ENCODE results near the gene ABCA7.
A peak's percentile ranks its signal among the peaks of the same experiment; 100 is the strongest.

ABCA7 gene

GRCh38 chr19:1035998-1036621 is 3.8 kb upstream of the ABCA7 start:
- Histone ChIP-seq H3K36me3 (ENCODE audit: insufficient read depth, low read length) (peaks cover 56% of the 10 kb centered on the region), H3K9ac (ENCODE audit: low read depth, low read length) (no peak overlapping the region), H3K4me2 (ENCODE audit: low read length) (no peak overlapping the region), H3K27me3 (ENCODE audit: control insufficient read depth, insufficient read depth, low read length) (no peaks in the 10 kb centered on the region), H3K4me1 (ENCODE audit: control insufficient read depth, insufficient read depth, low read length) (peaks cover 28% of the 10 kb centered on the region), H3K9me3 (replicated peaks; ENCODE audit: low read length) (no peaks in the 10 kb centered on the region), H3K4me3 (ENCODE audit: low read length) (no peak overlapping the region)

- Histone ChIP-seq H3K4me2 (ENCODE audit: low read length) (peak overlapping the region; percentile 18), H3K9ac (ENCODE audit: low read depth, low read length) (peak overlapping the region; percentile 36), H3K4me3 (ENCODE audit: low read length) (no peak overlapping the region), H3K9me3 (replicated peaks; ENCODE audit: low read length) (no peaks in the 10 kb centered on the region), H3K4me1 (ENCODE audit: control insufficient read depth, insufficient read depth, low read length) (peaks cover 43% of the 10 kb centered on the region), H3K27me3 (ENCODE audit: control insufficient read depth, insufficient read depth, low read length) (no peaks in the 10 kb centered on the region), H3K36me3 (ENCODE audit: insufficient read depth, low read length) (peaks cover 46% of the 10 kb centered on the region)
Measured at GRCh38 chr19:1037621-1038064, 2.3 kb upstream of the ABCA7 start.

GRCh38 chr19:1038978-1039645 is 795 bp upstream of the ABCA7 start:
- Histone ChIP-seq H3K4me2 (ENCODE audit: low read length) (peak overlapping the region; percentile 92), H3K4me3 (ENCODE audit: low read length) (peak overlapping the region; percentile 43), H3K27me3 (ENCODE audit: control insufficient read depth, insufficient read depth, low read length) (no peaks in the 10 kb centered on the region), H3K4me1 (ENCODE audit: control insufficient read depth, insufficient read depth, low read length) (peaks cover 50% of the 10 kb centered on the region), H3K9ac (ENCODE audit: low read depth, low read length) (peak overlapping the region; percentile 7), H3K9me3 (replicated peaks; ENCODE audit: low read length) (no peaks in the 10 kb centered on the region), H3K36me3 (ENCODE audit: insufficient read depth, low read length) (peaks cover 37% of the 10 kb centered on the region)

- H3K4me2 ChIP-seq (ENCODE audit: low read length), result peak overlapping the region; percentile 92
- H3K4me3 ChIP-seq (ENCODE audit: low read length), result peak overlapping the region; percentile 69
- H3K9ac ChIP-seq (ENCODE audit: low read depth, low read length), result peak overlapping the region; percentile 31
- peaks cover 30% of the 10 kb centered on the region for H3K36me3 ChIP-seq (ENCODE audit: insufficient read depth, low read length)
- peaks cover 50% of the 10 kb centered on the region for H3K4me1 ChIP-seq (ENCODE audit: control insufficient read depth, insufficient read depth, low read length)
- H3K27me3 ChIP-seq (ENCODE audit: control insufficient read depth, insufficient read depth, low read length), result no peaks in the 10 kb centered on the region
- H3K9me3 ChIP-seq (replicated peaks; ENCODE audit: low read length), result no peaks in the 10 kb centered on the region
Measured at GRCh38 chr19:1040476-1041271, 767 bp downstream of the ABCA7 start.

GRCh38 chr19:1041272-1041834 is 1.4 kb downstream of the ABCA7 start:
- H3K4me1 ChIP-seq (ENCODE audit: control insufficient read depth, insufficient read depth, low read length), result peaks cover 50% of the 10 kb centered on the region
- peaks cover 24% of the 10 kb centered on the region for H3K36me3 ChIP-seq (ENCODE audit: insufficient read depth, low read length)
- peak overlapping the region; percentile 74 for H3K9ac ChIP-seq (ENCODE audit: low read depth, low read length)
- no peaks in the 10 kb centered on the region for H3K27me3 ChIP-seq (ENCODE audit: control insufficient read depth, insufficient read depth, low read length)
- H3K4me3 ChIP-seq (ENCODE audit: low read length), result peak overlapping the region; percentile 69
- peak overlapping the region; percentile 92 for H3K4me2 ChIP-seq (ENCODE audit: low read length)
- no peaks in the 10 kb centered on the region for H3K9me3 ChIP-seq (replicated peaks; ENCODE audit: low read length)

GRCh38 chr19:1041835-1042685 is 2.2 kb downstream of the ABCA7 start:
- Histone ChIP-seq H3K4me1 (ENCODE audit: control insufficient read depth, insufficient read depth, low read length) (peaks cover 50% of the 10 kb centered on the region), H3K9me3 (replicated peaks; ENCODE audit: low read length) (no peaks in the 10 kb centered on the region), H3K27me3 (ENCODE audit: control insufficient read depth, insufficient read depth, low read length) (no peaks in the 10 kb centered on the region), H3K36me3 (ENCODE audit: insufficient read depth, low read length) (peaks cover 21% of the 10 kb centered on the region), H3K4me3 (ENCODE audit: low read length) (peak overlapping the region; percentile 69), H3K9ac (ENCODE audit: low read depth, low read length) (peak overlapping the region; percentile 74), H3K4me2 (ENCODE audit: low read length) (peak overlapping the region; percentile 92)

GRCh38 chr19:1042689-1043511 is 3.0 kb downstream of the ABCA7 start:
- H3K9ac ChIP-seq (ENCODE audit: low read depth, low read length), result peak overlapping the region; percentile 74

GRCh38 chr19:1045247-1045603 is 5.3 kb downstream of the ABCA7 start:
- no peaks in the 10 kb centered on the region for H3K27me3 ChIP-seq (ENCODE audit: control insufficient read depth, insufficient read depth, low read length)
- H3K4me3 ChIP-seq (ENCODE audit: low read length), result no peak overlapping the region
- peaks cover 29% of the 10 kb centered on the region for H3K4me1 ChIP-seq (ENCODE audit: control insufficient read depth, insufficient read depth, low read length)
- no peak overlapping the region for H3K9ac ChIP-seq (ENCODE audit: low read depth, low read length)
- no peaks in the 10 kb centered on the region for H3K9me3 ChIP-seq (replicated peaks; ENCODE audit: low read length)
- H3K36me3 ChIP-seq (ENCODE audit: insufficient read depth, low read length), result no peaks in the 10 kb centered on the region
- no peak overlapping the region for H3K4me2 ChIP-seq (ENCODE audit: low read length)

More at GRCh38 chr19:1042689-1043511, 3.0 kb downstream of the ABCA7 start:
- peak overlapping the region; percentile 69 for H3K4me3 ChIP-seq (ENCODE audit: low read length)
- H3K36me3 ChIP-seq (ENCODE audit: insufficient read depth, low read length), result peaks cover 15% of the 10 kb centered on the region
- peak overlapping the region; percentile 92 for H3K4me2 ChIP-seq (ENCODE audit: low read length)
- H3K4me1 ChIP-seq (ENCODE audit: control insufficient read depth, insufficient read depth, low read length), result peaks cover 43% of the 10 kb centered on the region
- no peaks in the 10 kb centered on the region for H3K9me3 ChIP-seq (replicated peaks; ENCODE audit: low read length)
- no peaks in the 10 kb centered on the region for H3K27me3 ChIP-seq (ENCODE audit: control insufficient read depth, insufficient read depth, low read length)

- no peak overlapping the region for H3K4me2 ChIP-seq (ENCODE audit: low read length)
- H3K27me3 ChIP-seq (ENCODE audit: control insufficient read depth, insufficient read depth, low read length), result no peaks in the 10 kb centered on the region
- H3K36me3 ChIP-seq (ENCODE audit: insufficient read depth, low read length), result no peaks in the 10 kb centered on the region
- no peak overlapping the region for H3K4me3 ChIP-seq (ENCODE audit: low read length)
- H3K4me1 ChIP-seq (ENCODE audit: control insufficient read depth, insufficient read depth, low read length), result peaks cover 21% of the 10 kb centered on the region
- H3K9ac ChIP-seq (ENCODE audit: low read depth, low read length), result no peak overlapping the region
- no peaks in the 10 kb centered on the region for H3K9me3 ChIP-seq (replicated peaks; ENCODE audit: low read length)
Measured at GRCh38 chr19:1046117-1046626, 6.3 kb downstream of the ABCA7 start.
